H9 (cell line): ENCODE measurements around the gene ETV6. TPM values are rescaled to one million over a fixed set of nuclear protein-coding genes. Genes with fewer than 3 reads are reported as not detected.

Experiments used
- DNase-seq: peaks from one replicate; pipeline ENCODE4 v3.0.0-alpha.2; 2017
- H2AFZ ChIP-seq: one replicate; pipeline ENCODE4 v1.6.1; 2013; ENCODE audit warnings: mild to moderate bottlenecking, low read length, control low read depth, moderate library complexity
- H2AK5ac ChIP-seq: 2 replicates; pipeline ENCODE4 v1.6.1; 2013; ENCODE audit warnings: low read length, control low read depth, mixed read lengths; ENCODE audit not compliant: insufficient read length
- H2BK120ac ChIP-seq: one replicate; pipeline ENCODE4 v1.6.1; 2013; ENCODE audit warnings: low read depth, mild to moderate bottlenecking, low read length, control low read depth, inconsistent platforms; ENCODE audit not compliant: poor library complexity, severe bottlenecking
- H2BK12ac ChIP-seq: 2 replicates; pipeline ENCODE4 v1.6.1; 2013; ENCODE audit warnings: low read length, control low read depth, mixed read lengths, low read depth; ENCODE audit not compliant: insufficient read length
- H2BK15ac ChIP-seq: 2 replicates; pipeline ENCODE4 v1.6.1; 2013; ENCODE audit warnings: low read depth, low read length, control low read depth
- H2BK20ac ChIP-seq: one replicate; pipeline ENCODE4 v1.6.1; 2013; ENCODE audit warnings: low read depth, mild to moderate bottlenecking, low read length, control low read depth, inconsistent platforms; ENCODE audit not compliant: poor library complexity, severe bottlenecking
- H2BK5ac ChIP-seq: 2 replicates; pipeline ENCODE4 v1.6.1; 2013; ENCODE audit warnings: low read length, control low read depth, mixed read lengths; ENCODE audit not compliant: insufficient read length
- H3K14ac ChIP-seq: 2 replicates; pipeline ENCODE4 v1.6.1; 2013; ENCODE audit warnings: low read length, control low read depth; ENCODE audit not compliant: insufficient read depth
- H3K18ac ChIP-seq: 2 replicates; pipeline ENCODE4 v1.6.1; 2013; ENCODE audit warnings: low read depth, mild to moderate bottlenecking, mixed read lengths, low read length, control low read depth; ENCODE audit not compliant: insufficient read length
- H3K23ac ChIP-seq: 2 replicates; pipeline ENCODE4 v1.6.1; 2013; ENCODE audit warnings: low read length, control low read depth, mixed read lengths, low read depth; ENCODE audit not compliant: insufficient read length
- H3K23me2 ChIP-seq: 2 replicates; pipeline ENCODE4 v1.6.1; 2013; ENCODE audit warnings: low read depth, mild to moderate bottlenecking, mixed read lengths, low read length, control low read depth; ENCODE audit not compliant: insufficient read length, poor library complexity, severe bottlenecking
- H3K27ac ChIP-seq: 2 replicates; pipeline ENCODE4 v1.5.1; 2013; ENCODE audit warnings: low read length, control low read depth, mixed read lengths, low read depth; ENCODE audit not compliant: insufficient read length
- H3K27me3 ChIP-seq: 2 replicates; pipeline ENCODE4 v1.6.1; 2013; ENCODE audit warnings: low read length, control low read depth, inconsistent platforms; ENCODE audit not compliant: insufficient read depth
- H3K4ac ChIP-seq: 2 replicates; pipeline ENCODE4 v1.6.1; 2013; ENCODE audit warnings: low read depth, mild to moderate bottlenecking, control low read depth, inconsistent platforms, low read length, moderate library complexity
- H3K4me1 ChIP-seq: 2 replicates; pipeline ENCODE4 v1.6.1; 2013; ENCODE audit warnings: low read length, control low read depth, inconsistent platforms; ENCODE audit not compliant: insufficient read depth
- H3K4me2 ChIP-seq: 2 replicates; pipeline ENCODE4 v1.6.1; 2013; ENCODE audit warnings: low read length, control low read depth, mixed read lengths; ENCODE audit not compliant: insufficient read length, insufficient read depth
- H3K56ac ChIP-seq: 2 replicates; pipeline ENCODE4 v1.6.1; 2013; ENCODE audit warnings: low read depth, mild to moderate bottlenecking, mixed read lengths, low read length, control low read depth; ENCODE audit not compliant: insufficient read length
- H3K79me1 ChIP-seq: 2 replicates; pipeline ENCODE4 v1.6.1; 2013; ENCODE audit warnings: low read depth, mild to moderate bottlenecking, moderate library complexity, low read length, control low read depth, inconsistent platforms; ENCODE audit not compliant: insufficient read depth, poor library complexity, severe bottlenecking
- H3K79me2 ChIP-seq: 2 replicates; pipeline ENCODE4 v1.6.1; 2013; ENCODE audit warnings: low read length, control low read depth, inconsistent platforms; ENCODE audit not compliant: insufficient read depth
- H3K9ac ChIP-seq: 2 replicates; pipeline ENCODE4 v1.6.1; 2013; ENCODE audit warnings: low read length, control low read depth, mixed read lengths; ENCODE audit not compliant: insufficient read length; ENCODE audit errors: extremely low read depth
- H3K9me3 ChIP-seq: one replicate; pipeline ENCODE4 v1.6.1; 2013; ENCODE audit warnings: low read depth, low read length, inconsistent platforms; ENCODE audit not compliant: control insufficient read depth
- H3T11ph ChIP-seq: one replicate; pipeline ENCODE4 v1.6.1; 2013; ENCODE audit warnings: mild to moderate bottlenecking, low read length, control low read depth, inconsistent platforms
- H4K20me1 ChIP-seq: one replicate; pipeline ENCODE4 v1.6.1; 2013; ENCODE audit not compliant: control insufficient read depth, insufficient read length, insufficient read depth
- H4K5ac ChIP-seq: 2 replicates; pipeline ENCODE4 v1.6.1; 2013; ENCODE audit warnings: low read depth, mild to moderate bottlenecking, mixed read lengths, low read length, control low read depth; ENCODE audit not compliant: insufficient read length
- H4K8ac ChIP-seq: replicated peaks from 2 replicates; pipeline ENCODE4 v1.6.1; 2013; ENCODE audit warnings: low read length, control low read depth, mixed read lengths, low read depth; ENCODE audit not compliant: insufficient read length
- H4K91ac ChIP-seq: 2 replicates; pipeline ENCODE4 v1.6.1; 2013; ENCODE audit warnings: low read depth, mild to moderate bottlenecking, moderate library complexity, mixed read lengths, low read length, control low read depth; ENCODE audit not compliant: insufficient read length
- H3K27ac Mint-ChIP-seq, 3 experiments: 2 replicates in 2 of 3; 3 replicates in 1 of 3; pipeline ENCODE4 v1.8.0; 2020 to 2021; ENCODE audit warnings: mixed read lengths in 3 of 3, mild to moderate bottlenecking in 1 of 3, moderate library complexity in 1 of 3
- H3K27me3 Mint-ChIP-seq: 2 replicates; pipeline ENCODE4 v1.8.0; 2021; ENCODE audit warnings: low read depth, mild to moderate bottlenecking, moderate library complexity, mixed read lengths
- H3K36me3 Mint-ChIP-seq, 3 experiments: 2 replicates in 2 of 3; 3 replicates in 1 of 3; pipeline ENCODE4 v1.8.0; 2020 to 2021; ENCODE audit warnings: low read depth in 3 of 3, mixed read lengths in 3 of 3; ENCODE audit not compliant: insufficient read depth in 1 of 3
- H3K4me1 Mint-ChIP-seq, 2 experiments: 2 replicates each; pipeline ENCODE4 v1.8.0; 2020; ENCODE audit warnings: mixed read lengths in 2 of 2
- H3K4me3 Mint-ChIP-seq, 2 experiments: 2 replicates in 1 of 2; 3 replicates in 1 of 2; pipeline ENCODE4 v1.8.0; 2020 to 2021; ENCODE audit warnings: mild to moderate bottlenecking in 2 of 2, mixed read lengths in 2 of 2, moderate library complexity in 1 of 2
- H3K9me3 Mint-ChIP-seq, 2 experiments: 2 replicates in 1 of 2; 3 replicates in 1 of 2; pipeline ENCODE4 v1.8.0; 2020; ENCODE audit warnings: mild to moderate bottlenecking in 2 of 2, mixed read lengths in 2 of 2, moderate library complexity in 1 of 2
- CTCF ChIP-seq: fragments of 200-600 bp; sonication (generic); conservative IDR thresholded peaks from 3 replicates; pipeline ENCODE4 v1.8.0; 2021; ENCODE audit warnings: antibody characterized with exemption, mild to moderate bottlenecking
- WGBS: extraction: QIAGEN DNeasy Blood & Tissue Kit; methylation state at CpG from one replicate; pipeline ENCODE4 v1.1.7; 2013; ENCODE audit warnings: missing lambda C conversion rate, low lambda C conversion rate, mixed read lengths; ENCODE audit not compliant: insufficient read length; ENCODE audit errors: extremely low coverage; 5-methylcytosine and 5-hydroxymethylcytosine counted together
- total RNA-seq: library from RNA; stranded (reverse); gene quantifications from 2 replicates; pipeline ENCODE4 v1.2.1, GENCODE V29; 2021

The ETV6 gene
- total RNA-seq, 1 experiment from 2014 or later = 28.7 TPM

- H3K23ac ChIP-seq = no peak overlapping the region
- WGBS = no CpG with 5 or more reads among the region's 4 CpGs
- no peaks in the 10 kb centered on the region for H4K20me1 ChIP-seq
- peaks cover 10 to 11% of the 10 kb centered on the region in 2 experiments for H3K4me1 Mint-ChIP-seq
- no peak overlapping the region for H3K27ac ChIP-seq
- TF ChIP-seq CTCF = no peak
- H3K4ac ChIP-seq = no peak overlapping the region
- H3K14ac ChIP-seq = no peak overlapping the region
- no peak overlapping the region for H3K9ac ChIP-seq
- H2AK5ac ChIP-seq = no peak overlapping the region
- no peaks in the 10 kb centered on the region for H3K79me2 ChIP-seq
- DNase-seq = peak; percentile 11
- no peak overlapping the region for H3K18ac ChIP-seq
- no peaks in the 10 kb centered on the region for H3K23me2 ChIP-seq
- no peaks in the 10 kb centered on the region for H3K27me3 ChIP-seq
- no peak overlapping the region for H3K56ac ChIP-seq
- peaks cover 2% of the 10 kb centered on the region; the same call in 1 of the 2 replicates for H3K4me1 ChIP-seq
- H2BK120ac ChIP-seq = no peak overlapping the region
- no peak overlapping the region for H2BK15ac ChIP-seq
- no peak overlapping the region for H4K5ac ChIP-seq
- H3K36me3 Mint-ChIP-seq = peaks cover 0 to 3% (median 0%) of the 10 kb centered on the region in 3 experiments; a peak in 4 of 7 replicates
- no peaks in the 10 kb centered on the region for H3K27me3 Mint-ChIP-seq
- H3K9me3 ChIP-seq = no peaks in the 10 kb centered on the region
- no peak overlapping the region for H2AFZ ChIP-seq
- no peaks in the 10 kb centered on the region for H3K79me1 ChIP-seq
- H4K91ac ChIP-seq = no peak overlapping the region
- no peak overlapping the region for H4K8ac ChIP-seq
- no peak overlapping the region for H3K4me2 ChIP-seq
- no peak overlapping the region for H2BK5ac ChIP-seq
- H2BK20ac ChIP-seq = no peak overlapping the region
- no peak overlapping the region for H3K27ac Mint-ChIP-seq
- H3T11ph ChIP-seq = no peak overlapping the region
- H3K9me3 Mint-ChIP-seq = no peaks in the 10 kb centered on the region
- no peak overlapping the region for H2BK12ac ChIP-seq
- H3K4me3 Mint-ChIP-seq = no peak overlapping the region
These were observed 184.8 kb downstream of the ETV6 start for GRCh38 chr12:11834104-11834812.
